ENCODE measurements around the gene SHB.
A peak's percentile ranks its signal among the peaks of the same experiment; 100 is the strongest.

Gene SHB

GRCh38 chr9:38068701-38069628 lies at the start of gene SHB:
SHB (minus strand) TSS chr9:38069227; CDS start chr9:38068645, 582 bp downstream.
- H3K27ac ChIP-seq: peak within 1 kb of the TSS; percentile 51 to 81 (median 68); a peak in 21 of 22 replicates
- H3K9ac ChIP-seq: peak within 1 kb of the TSS; percentile 74 to 85 (median 84)
- H3K27me3 ChIP-seq: peaks cover 28 to 50% (median 42%) of the 10 kb centered on the region in 11 experiments
- H3K4me3 ChIP-seq: peak within 1 kb of the TSS; percentile 72 to 87 (median 80)
- no peaks in the 10 kb centered on the region for H3K36me3 ChIP-seq
- TF ChIP-seq Cebpa-rat (IDR thresholded peaks at IDR 0.05): no peak
- no peaks in the 10 kb centered on the region for H3K9me3 ChIP-seq (replicated peaks in 1 of 11)
- H3K4me1 ChIP-seq: peaks cover 21 to 54% (median 33%) of the 10 kb centered on the region in 10 experiments
- peak within 1 kb of the TSS; percentile 95 to 100 (median 100) for H3K4me2 ChIP-seq
- peaks cover 27 to 46% (median 39%) of the 10 kb centered on the region in 11 experiments; a peak in 20 of 22 replicates for H4K20me1 ChIP-seq

- H3K27me3 ChIP-seq: no peaks in the 10 kb centered on the region
- no peak overlapping the region for H3K9ac ChIP-seq
- H3K4me3 ChIP-seq: no peak overlapping the region
- no peak overlapping the region for H3K4me2 ChIP-seq
- no peak overlapping the region for H3K27ac ChIP-seq
- H3K9me3 ChIP-seq (replicated peaks in 1 of 11): no peaks in the 10 kb centered on the region
- no peaks in the 10 kb centered on the region for H4K20me1 ChIP-seq
- no peak for TF ChIP-seq Cebpa-rat (IDR thresholded peaks at IDR 0.05)
- H3K4me1 ChIP-seq: peaks cover 0 to 20% (median 15%) of the 10 kb centered on the region in 10 experiments; a peak in 12 of 20 replicates
- H3K36me3 ChIP-seq: no peaks in the 10 kb centered on the region
Measured at GRCh38 chr9:38117651-38118050, 48.6 kb upstream of the SHB start.

- H3K36me3 ChIP-seq: no peaks in the 10 kb centered on the region
- no peak for TF ChIP-seq Cebpa-rat (IDR thresholded peaks at IDR 0.05)
- H4K20me1 ChIP-seq: no peaks in the 10 kb centered on the region
- H3K9me3 ChIP-seq (replicated peaks in 1 of 11): no peaks in the 10 kb centered on the region
- H3K4me2 ChIP-seq: no peak overlapping the region
- no peaks in the 10 kb centered on the region for H3K27me3 ChIP-seq
- H3K4me3 ChIP-seq: no peak overlapping the region
- peaks cover 4 to 20% (median 13%) of the 10 kb centered on the region in 10 experiments; a peak in 14 of 20 replicates for H3K4me1 ChIP-seq
- no peak overlapping the region for H3K9ac ChIP-seq
- no peak overlapping the region for H3K27ac ChIP-seq
Measured at GRCh38 chr9:38114905-38115304, 45.9 kb upstream of the SHB start.

GRCh38 chr9:38112456-38112855 lies 43.4 kb upstream of the SHB start:
- Histone ChIP-seq H3K9ac (no peak overlapping the region), H3K36me3 (no peaks in the 10 kb centered on the region), H3K4me3 (no peak overlapping the region), H3K4me2 (no peak overlapping the region), H4K20me1 (no peaks in the 10 kb centered on the region), H3K27me3 (no peaks in the 10 kb centered on the region), H3K4me1 (peaks cover 9 to 24% (median 13%) of the 10 kb centered on the region in 10 experiments; a peak in 19 of 20 replicates), H3K9me3 (replicated peaks in 1 of 11) (no peaks in the 10 kb centered on the region), H3K27ac (no peak overlapping the region)
- TF ChIP-seq Cebpa-rat (IDR thresholded peaks at IDR 0.05): no peak

GRCh38 chr9:38112049-38112448 lies 43.0 kb upstream of the SHB start:
- H3K9me3 ChIP-seq (replicated peaks in 1 of 11): no peaks in the 10 kb centered on the region
- H3K27me3 ChIP-seq: no peaks in the 10 kb centered on the region
- no peak for TF ChIP-seq Cebpa-rat (IDR thresholded peaks at IDR 0.05)
- no peaks in the 10 kb centered on the region for H3K36me3 ChIP-seq
- H3K4me1 ChIP-seq: peaks cover 9 to 26% (median 13%) of the 10 kb centered on the region in 10 experiments; a peak in 19 of 20 replicates
- no peaks in the 10 kb centered on the region for H4K20me1 ChIP-seq
- no peak overlapping the region for H3K27ac ChIP-seq
- H3K4me2 ChIP-seq: no peak overlapping the region
- H3K9ac ChIP-seq: no peak overlapping the region
- H3K4me3 ChIP-seq: no peak overlapping the region

- Histone ChIP-seq H3K4me1 (peaks cover 9 to 26% (median 13%) of the 10 kb centered on the region in 10 experiments; a peak in 19 of 20 replicates), H3K27me3 (no peaks in the 10 kb centered on the region), H4K20me1 (no peaks in the 10 kb centered on the region), H3K4me3 (no peak overlapping the region), H3K9me3 (replicated peaks in 1 of 11) (no peaks in the 10 kb centered on the region), H3K4me2 (peak overlapping the region in 4 of 11 experiments; percentile 10 to 24 (median 14); a peak in 5 of 22 replicates), H3K27ac (no peak overlapping the region), H3K36me3 (no peaks in the 10 kb centered on the region), H3K9ac (no peak overlapping the region)
- no peak for TF ChIP-seq Cebpa-rat (IDR thresholded peaks at IDR 0.05)
Measured at GRCh38 chr9:38110476-38110875, 41.4 kb upstream of the SHB start.

- Histone ChIP-seq H3K36me3 (no peaks in the 10 kb centered on the region), H3K4me3 (no peak overlapping the region), H3K9me3 (replicated peaks in 1 of 11) (no peaks in the 10 kb centered on the region), H3K27ac (no peak overlapping the region), H3K9ac (no peak overlapping the region), H3K27me3 (no peaks in the 10 kb centered on the region), H4K20me1 (no peaks in the 10 kb centered on the region), H3K4me1 (peaks cover 9 to 26% (median 13%) of the 10 kb centered on the region in 10 experiments; a peak in 19 of 20 replicates), H3K4me2 (no peak overlapping the region)
- TF ChIP-seq Cebpa-rat (IDR thresholded peaks at IDR 0.05): no peak
Measured at GRCh38 chr9:38109601-38110000, 40.6 kb upstream of the SHB start.

- no peak for TF ChIP-seq Cebpa-rat (IDR thresholded peaks at IDR 0.05)
- no peak overlapping the region for H3K4me3 ChIP-seq
- H3K4me2 ChIP-seq: peak overlapping the region in 8 of 11 experiments; percentile 15 to 78 (median 60); a peak in 16 of 22 replicates
- H3K36me3 ChIP-seq: no peaks in the 10 kb centered on the region
- H3K27me3 ChIP-seq: no peaks in the 10 kb centered on the region
- no peak overlapping the region for H3K27ac ChIP-seq
- peaks cover 9 to 26% (median 13%) of the 10 kb centered on the region in 10 experiments; a peak in 19 of 20 replicates for H3K4me1 ChIP-seq
- H4K20me1 ChIP-seq: no peaks in the 10 kb centered on the region
- H3K9ac ChIP-seq: peak overlapping the region in 1 of 11 experiments; percentile 11; a peak in 1 of 22 replicates
- no peaks in the 10 kb centered on the region for H3K9me3 ChIP-seq (replicated peaks in 1 of 11)
Measured at GRCh38 chr9:38108326-38108725, 39.3 kb upstream of the SHB start.

GRCh38 chr9:38107811-38108304 lies 38.8 kb upstream of the SHB start:
- no peaks in the 10 kb centered on the region for H3K9me3 ChIP-seq (replicated peaks in 1 of 11)
- H3K27me3 ChIP-seq: no peaks in the 10 kb centered on the region
- peaks cover 9 to 26% (median 13%) of the 10 kb centered on the region in 10 experiments; a peak in 19 of 20 replicates for H3K4me1 ChIP-seq
- H3K4me3 ChIP-seq: no peak overlapping the region
- H3K27ac ChIP-seq: no peak overlapping the region
- peak overlapping the region in 9 of 11 experiments; percentile 15 to 78 (median 60); a peak in 19 of 22 replicates for H3K4me2 ChIP-seq
- no peaks in the 10 kb centered on the region for H3K36me3 ChIP-seq
- H3K9ac ChIP-seq: peak overlapping the region in 1 of 11 experiments; percentile 11; a peak in 1 of 22 replicates
- no peaks in the 10 kb centered on the region for H4K20me1 ChIP-seq
- TF ChIP-seq Cebpa-rat (IDR thresholded peaks at IDR 0.05): no peak
